MM.1S (cell line): Measurements from ENCODE around the gene ITGA7.

ENCODE experiments used
- EZH2phosphoT487 ChIP-seq: fragments of 300-600 bp; sonication (generic); IDR thresholded peaks from 2 replicates; pipeline ENCODE4 v1.6.1; 2018; ENCODE audit warnings: antibody characterized with exemption, low read length
- TF ChIP-seq, protein P1 (sequence below): fragments of 300-600 bp; sonication (generic); IDR thresholded peaks from 2 replicates; pipeline ENCODE4 v1.5.1; 2016; ENCODE audit warnings: antibody characterized with exemption, low read length, mixed read lengths

DNA sequence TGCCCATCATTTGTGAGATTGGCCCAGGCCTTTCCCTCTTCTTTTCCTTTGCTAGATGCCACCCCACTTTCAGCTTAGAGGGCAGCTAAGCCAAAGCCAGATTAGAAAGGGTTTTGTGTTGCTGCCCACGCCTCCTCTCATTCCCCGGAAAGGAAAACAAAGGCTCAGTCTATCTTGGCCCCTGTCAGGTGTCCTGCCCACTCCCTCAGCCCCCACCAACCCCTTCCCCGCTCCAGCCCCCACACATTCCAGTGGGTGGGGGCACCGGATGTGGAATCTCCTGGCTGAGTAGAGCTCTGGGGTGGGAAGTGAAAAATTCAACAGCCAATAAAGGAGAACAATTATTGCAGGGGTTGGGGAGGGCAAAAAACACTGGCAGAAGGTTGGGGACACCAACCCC, 10.3 kb upstream of the ITGA7 start:
- TF ChIP-seq, protein P1, sequence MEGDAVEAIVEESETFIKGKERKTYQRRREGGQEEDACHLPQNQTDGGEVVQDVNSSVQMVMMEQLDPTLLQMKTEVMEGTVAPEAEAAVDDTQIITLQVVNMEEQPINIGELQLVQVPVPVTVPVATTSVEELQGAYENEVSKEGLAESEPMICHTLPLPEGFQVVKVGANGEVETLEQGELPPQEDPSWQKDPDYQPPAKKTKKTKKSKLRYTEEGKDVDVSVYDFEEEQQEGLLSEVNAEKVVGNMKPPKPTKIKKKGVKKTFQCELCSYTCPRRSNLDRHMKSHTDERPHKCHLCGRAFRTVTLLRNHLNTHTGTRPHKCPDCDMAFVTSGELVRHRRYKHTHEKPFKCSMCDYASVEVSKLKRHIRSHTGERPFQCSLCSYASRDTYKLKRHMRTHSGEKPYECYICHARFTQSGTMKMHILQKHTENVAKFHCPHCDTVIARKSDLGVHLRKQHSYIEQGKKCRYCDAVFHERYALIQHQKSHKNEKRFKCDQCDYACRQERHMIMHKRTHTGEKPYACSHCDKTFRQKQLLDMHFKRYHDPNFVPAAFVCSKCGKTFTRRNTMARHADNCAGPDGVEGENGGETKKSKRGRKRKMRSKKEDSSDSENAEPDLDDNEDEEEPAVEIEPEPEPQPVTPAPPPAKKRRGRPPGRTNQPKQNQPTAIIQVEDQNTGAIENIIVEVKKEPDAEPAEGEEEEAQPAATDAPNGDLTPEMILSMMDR = no peak
- no peak for TF ChIP-seq EZH2phosphoT487
